GM12878 (cell line): ENCODE results near the gene RUNDC1.

Experiments used
- CREB1 ChIP-seq: IDR thresholded peaks from 2 replicates; pipeline ENCODE4 v1.6.1; 2012; ENCODE audit warnings: low read depth, mild to moderate bottlenecking, inconsistent platforms
- CTCF ChIP-seq, 3 experiments: IDR thresholded peaks in 2 of 3; conservative IDR thresholded peaks in 1 of 3; 2 replicates each; pipeline ENCODE4 v1.5.1; 2011; ENCODE audit warnings: low read depth in 3 of 3, low read length in 3 of 3, mild to moderate bottlenecking in 3 of 3, control low read depth in 2 of 3, moderate library complexity in 2 of 3, inconsistent platforms in 1 of 3, mixed read lengths in 1 of 3; ENCODE audit not compliant: control insufficient read depth in 2 of 3, insufficient read depth in 1 of 3; ENCODE audit errors: extremely low read depth in 1 of 3
- EZH2 ChIP-seq: IDR thresholded peaks from 2 replicates; pipeline ENCODE4 v1.6.1; 2012; ENCODE audit warnings: low read depth, mild to moderate bottlenecking, control low read depth, inconsistent platforms, low read length, borderline replicate concordance; ENCODE audit not compliant: control insufficient read depth
- HCFC1 ChIP-seq: fragments of 150-350 bp; IDR thresholded peaks from 2 replicates; pipeline ENCODE4 v1.6.1; 2014; ENCODE audit warnings: low read length
- MAX ChIP-seq: IDR thresholded peaks from 2 replicates; pipeline ENCODE4 v1.6.1; 2012; ENCODE audit warnings: low read depth, low read length, improper control_type of control experiment
- POLR2A ChIP-seq: IDR thresholded peaks from 2 replicates; pipeline ENCODE4 v1.6.1; 2011; ENCODE audit warnings: low read depth, mild to moderate bottlenecking, low read length
- STAT1 ChIP-seq: fragments of 450-650 bp; conservative IDR thresholded peaks from 2 replicates; pipeline ENCODE4 v1.6.1; 2014; ENCODE audit warnings: antibody characterized with exemption, mild to moderate bottlenecking
- TAF1 ChIP-seq: IDR thresholded peaks from 2 replicates; pipeline ENCODE4 v1.6.1; 2011; ENCODE audit warnings: mild to moderate bottlenecking, low read depth, low read length, borderline replicate concordance
- ZNF384 ChIP-seq: IDR thresholded peaks from 2 replicates; pipeline ENCODE4 v1.6.1; 2012; ENCODE audit warnings: low read depth, mild to moderate bottlenecking, low read length, improper control_type of control experiment, borderline replicate concordance
- TF ChIP-seq, protein P1 (sequence below): fragments of 450-650 bp; IDR thresholded peaks from 2 replicates; pipeline ENCODE4 v1.6.1; 2017; ENCODE audit warnings: antibody characterized with exemption, mild to moderate bottlenecking, moderate library complexity

GRCh38 chr17:43027091-43028032, 47.0 kb downstream of the RUNDC1 start:
- TF ChIP-seq CTCF (IDR thresholded peaks at IDR 0.05 in 2 of 3, conservative IDR thresholded peaks at IDR 0.05 in 1 of 3; ENCODE audit: control insufficient read depth in 2 of 3, extremely low read depth in 1 of 3, insufficient read depth in 1 of 3, low read depth in 3 of 3, low read length in 3 of 3) (no peak), EZH2 (no peak), MAX (no peak), CREB1 (no peak), STAT1 (no peak), TAF1 (no peak), POLR2A (no peak), ZNF384 (no peak), HCFC1 (no peak)
- TF ChIP-seq, protein P1, sequence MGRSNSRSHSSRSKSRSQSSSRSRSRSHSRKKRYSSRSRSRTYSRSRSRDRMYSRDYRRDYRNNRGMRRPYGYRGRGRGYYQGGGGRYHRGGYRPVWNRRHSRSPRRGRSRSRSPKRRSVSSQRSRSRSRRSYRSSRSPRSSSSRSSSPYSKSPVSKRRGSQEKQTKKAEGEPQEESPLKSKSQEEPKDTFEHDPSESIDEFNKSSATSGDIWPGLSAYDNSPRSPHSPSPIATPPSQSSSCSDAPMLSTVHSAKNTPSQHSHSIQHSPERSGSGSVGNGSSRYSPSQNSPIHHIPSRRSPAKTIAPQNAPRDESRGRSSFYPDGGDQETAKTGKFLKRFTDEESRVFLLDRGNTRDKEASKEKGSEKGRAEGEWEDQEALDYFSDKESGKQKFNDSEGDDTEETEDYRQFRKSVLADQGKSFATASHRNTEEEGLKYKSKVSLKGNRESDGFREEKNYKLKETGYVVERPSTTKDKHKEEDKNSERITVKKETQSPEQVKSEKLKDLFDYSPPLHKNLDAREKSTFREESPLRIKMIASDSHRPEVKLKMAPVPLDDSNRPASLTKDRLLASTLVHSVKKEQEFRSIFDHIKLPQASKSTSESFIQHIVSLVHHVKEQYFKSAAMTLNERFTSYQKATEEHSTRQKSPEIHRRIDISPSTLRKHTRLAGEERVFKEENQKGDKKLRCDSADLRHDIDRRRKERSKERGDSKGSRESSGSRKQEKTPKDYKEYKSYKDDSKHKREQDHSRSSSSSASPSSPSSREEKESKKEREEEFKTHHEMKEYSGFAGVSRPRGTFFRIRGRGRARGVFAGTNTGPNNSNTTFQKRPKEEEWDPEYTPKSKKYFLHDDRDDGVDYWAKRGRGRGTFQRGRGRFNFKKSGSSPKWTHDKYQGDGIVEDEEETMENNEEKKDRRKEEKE: no peak
